Endothelial cell (in vitro differentiated cells): ENCODE measurements around the gene EEF1AKMT3. TPM values are rescaled to one million over a fixed set of nuclear protein-coding genes. Genes with fewer than 3 reads are reported as not detected.

Source experiments
- DNase-seq: peaks from one replicate; pipeline ENCODE4 v3.0.0; 2021; ENCODE audit warnings: low spot score
- H3K27ac Mint-ChIP-seq: one replicate; pipeline ENCODE4 v1.8.0; 2021; ENCODE audit warnings: mixed read lengths, inconsistent platforms; ENCODE audit not compliant: unreplicated experiment
- H3K27me3 Mint-ChIP-seq: one replicate; pipeline ENCODE4 v1.8.0; 2021; ENCODE audit warnings: mild to moderate bottlenecking, moderate library complexity, mixed read lengths, inconsistent platforms; ENCODE audit not compliant: unreplicated experiment
- H3K36me3 Mint-ChIP-seq: one replicate; pipeline ENCODE4 v1.8.0; 2021; ENCODE audit warnings: mild to moderate bottlenecking, low read depth, mixed read lengths, inconsistent platforms; ENCODE audit not compliant: unreplicated experiment
- H3K4me1 Mint-ChIP-seq: one replicate; pipeline ENCODE4 v1.8.0; 2021; ENCODE audit warnings: mild to moderate bottlenecking, mixed read lengths, inconsistent platforms; ENCODE audit not compliant: unreplicated experiment
- H3K4me3 Mint-ChIP-seq: one replicate; pipeline ENCODE4 v1.8.0; 2021; ENCODE audit warnings: mild to moderate bottlenecking, mixed read lengths, inconsistent platforms; ENCODE audit not compliant: unreplicated experiment
- H3K9me3 Mint-ChIP-seq: one replicate; pipeline ENCODE4 v1.8.0; 2021; ENCODE audit warnings: mixed read lengths, inconsistent platforms; ENCODE audit not compliant: unreplicated experiment
- total RNA-seq: library from RNA; stranded (reverse); fragmentation: NEBNext Ultra II Directional; extraction: Animal tissue kit (Norgen Biotek cat#: 25700); gene quantifications from one replicate; pipeline ENCODE4 v1.2.1, GENCODE V29; 2021; ENCODE audit not compliant: unreplicated experiment
- TF ChIP-seq, protein P1 (sequence below): fragments of 200-600 bp; sonication (generic); IDR thresholded peaks from one replicate; pipeline ENCODE4 v1.5.0; 2021; ENCODE audit warnings: antibody characterized with exemption; ENCODE audit not compliant: unreplicated experiment

Gene EEF1AKMT3
- total RNA-seq, 1 donor from 2014 or later, result 8.6 TPM

DNA sequence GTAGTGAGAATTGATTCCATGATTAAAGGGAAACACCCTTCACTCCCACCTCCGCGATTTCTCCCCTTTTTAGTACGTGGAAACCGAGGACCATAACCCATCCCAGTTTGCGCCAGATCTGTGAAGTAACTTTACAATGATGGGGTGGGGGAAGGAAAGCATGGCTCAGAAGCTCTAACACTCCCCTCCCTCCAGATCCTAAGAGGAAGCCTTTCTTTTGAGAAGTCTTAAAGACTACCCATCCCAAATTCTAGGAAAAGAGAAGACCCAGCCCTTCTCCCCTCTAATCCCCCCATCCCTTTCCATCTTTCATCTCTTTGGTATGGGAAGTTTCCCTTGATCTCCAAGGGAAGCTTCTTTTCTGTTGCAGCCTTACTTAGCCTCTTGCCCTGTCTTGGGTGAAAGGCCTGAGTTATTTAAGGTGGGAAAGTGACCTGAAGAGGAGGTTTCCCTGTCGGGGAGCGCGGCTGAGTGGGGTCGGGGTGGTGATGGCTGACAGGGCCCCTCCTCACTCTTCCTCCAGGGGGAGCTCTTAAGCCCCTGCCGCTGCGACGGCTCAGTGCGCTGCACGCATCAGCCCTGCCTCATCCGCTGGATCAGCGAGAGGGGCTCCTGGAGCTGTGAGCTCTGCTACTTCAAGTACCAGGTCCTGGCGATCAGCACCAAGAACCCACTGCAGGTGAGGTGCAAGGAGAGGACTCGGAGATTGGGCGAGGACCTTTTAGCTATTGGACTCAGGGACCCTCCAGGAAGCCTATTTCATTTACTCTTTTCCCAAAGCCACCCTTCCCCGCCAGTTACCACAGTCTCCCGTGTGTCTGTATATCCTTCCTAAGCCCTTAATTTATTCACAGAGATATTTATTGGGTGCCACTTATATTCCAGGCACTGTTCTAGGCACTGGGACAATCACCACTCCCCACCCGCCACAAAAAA, 15.7 kb upstream of the EEF1AKMT3 start:
- H3K4me3 Mint-ChIP-seq, result peak overlapping the region; percentile 81
- H3K4me1 Mint-ChIP-seq, result peaks cover 26% of the 10 kb centered on the region
- H3K27me3 Mint-ChIP-seq, result peaks cover 29% of the 10 kb centered on the region
- H3K9me3 Mint-ChIP-seq, result no peaks in the 10 kb centered on the region
- H3K27ac Mint-ChIP-seq, result no peak overlapping the region
- DNase-seq, result peak; percentile 79
- H3K36me3 Mint-ChIP-seq, result peaks cover 19% of the 10 kb centered on the region
- TF ChIP-seq, protein P1, sequence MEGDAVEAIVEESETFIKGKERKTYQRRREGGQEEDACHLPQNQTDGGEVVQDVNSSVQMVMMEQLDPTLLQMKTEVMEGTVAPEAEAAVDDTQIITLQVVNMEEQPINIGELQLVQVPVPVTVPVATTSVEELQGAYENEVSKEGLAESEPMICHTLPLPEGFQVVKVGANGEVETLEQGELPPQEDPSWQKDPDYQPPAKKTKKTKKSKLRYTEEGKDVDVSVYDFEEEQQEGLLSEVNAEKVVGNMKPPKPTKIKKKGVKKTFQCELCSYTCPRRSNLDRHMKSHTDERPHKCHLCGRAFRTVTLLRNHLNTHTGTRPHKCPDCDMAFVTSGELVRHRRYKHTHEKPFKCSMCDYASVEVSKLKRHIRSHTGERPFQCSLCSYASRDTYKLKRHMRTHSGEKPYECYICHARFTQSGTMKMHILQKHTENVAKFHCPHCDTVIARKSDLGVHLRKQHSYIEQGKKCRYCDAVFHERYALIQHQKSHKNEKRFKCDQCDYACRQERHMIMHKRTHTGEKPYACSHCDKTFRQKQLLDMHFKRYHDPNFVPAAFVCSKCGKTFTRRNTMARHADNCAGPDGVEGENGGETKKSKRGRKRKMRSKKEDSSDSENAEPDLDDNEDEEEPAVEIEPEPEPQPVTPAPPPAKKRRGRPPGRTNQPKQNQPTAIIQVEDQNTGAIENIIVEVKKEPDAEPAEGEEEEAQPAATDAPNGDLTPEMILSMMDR, result peak; percentile 57

GRCh38 chr12:57757771-57758170, 14.6 kb upstream of the EEF1AKMT3 start:
- Mint-ChIP-seq H3K36me3 (peaks cover 18% of the 10 kb centered on the region), H3K27ac (no peak overlapping the region), H3K4me3 (no peak overlapping the region), H3K4me1 (peaks cover 22% of the 10 kb centered on the region), H3K27me3 (peaks cover 26% of the 10 kb centered on the region), H3K9me3 (no peaks in the 10 kb centered on the region)
- DNase-seq, result no peak
- TF ChIP-seq, protein P1, result no peak

DNA sequence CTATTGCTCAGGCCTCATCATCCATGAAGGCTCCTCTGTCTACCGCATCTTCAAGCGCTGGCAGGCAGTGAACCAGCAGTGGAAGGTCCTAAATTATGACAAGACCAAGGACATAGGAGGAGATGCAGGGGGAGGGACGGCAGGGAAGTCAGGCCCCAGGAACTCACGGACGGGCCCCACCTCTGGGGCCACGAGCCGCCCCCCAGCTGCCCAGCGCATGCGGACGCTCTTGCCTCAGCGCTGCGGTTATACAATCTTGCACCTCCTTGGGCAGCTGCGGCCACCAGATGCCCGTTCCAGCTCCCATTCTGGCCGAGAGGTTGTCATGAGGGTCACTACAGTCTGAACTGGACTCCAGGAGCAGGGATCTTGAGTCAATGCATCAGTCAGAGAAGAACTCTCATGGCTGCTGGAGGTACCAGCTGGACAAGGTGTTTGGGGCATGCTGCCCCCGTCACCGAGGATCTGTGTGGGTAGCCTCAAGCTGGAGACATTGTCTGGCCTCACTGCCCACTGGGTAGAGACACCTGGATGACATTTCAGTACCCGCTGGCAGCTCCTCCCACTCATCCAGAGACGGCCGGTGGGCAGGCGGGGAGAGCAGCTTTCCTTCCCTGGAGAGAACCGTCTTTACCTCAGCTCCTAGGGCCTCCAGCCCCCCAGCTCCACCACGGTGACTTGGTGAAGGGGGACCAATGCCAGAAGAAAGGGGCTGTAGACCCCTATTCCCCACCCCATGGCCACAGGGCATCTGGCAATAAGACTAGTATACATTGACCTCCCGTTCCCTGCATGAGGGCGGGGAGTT, 13.7 kb upstream of the EEF1AKMT3 start:
- TF ChIP-seq, protein P1, result no peak
- Mint-ChIP-seq H3K9me3 (no peaks in the 10 kb centered on the region), H3K27me3 (peaks cover 30% of the 10 kb centered on the region), H3K27ac (no peak overlapping the region), H3K4me1 (peaks cover 18% of the 10 kb centered on the region), H3K4me3 (no peak overlapping the region), H3K36me3 (peaks cover 15% of the 10 kb centered on the region)
- no peak for DNase-seq

- H3K4me3 Mint-ChIP-seq, result peak overlapping the region; percentile 13
- no peaks in the 10 kb centered on the region for H3K9me3 Mint-ChIP-seq
- TF ChIP-seq, protein P1, result peak; percentile 30
- H3K27ac Mint-ChIP-seq, result no peak overlapping the region
- H3K4me1 Mint-ChIP-seq, result peaks cover 19% of the 10 kb centered on the region
- peaks cover 30% of the 10 kb centered on the region for H3K27me3 Mint-ChIP-seq
- DNase-seq, result no peak
- H3K36me3 Mint-ChIP-seq, result peaks cover 13% of the 10 kb centered on the region
Measured at GRCh38 chr12:57759360-57759980, 12.9 kb upstream of the EEF1AKMT3 start.
